HepG2 (cell line): ENCODE results near the gene FAM131A. TPM values are rescaled to one million over a fixed set of nuclear protein-coding genes. Genes with fewer than 3 reads are reported as not detected.

Source experiments
- ARID3A ChIP-seq: IDR thresholded peaks from 2 replicates; pipeline ENCODE4 v1.6.1; 2012; ENCODE audit warnings: low read depth, low read length, improper control_type of control experiment
- ATF1 ChIP-seq: IDR thresholded peaks from 2 replicates; pipeline ENCODE4 v1.6.1; 2016; ENCODE audit warnings: mild to moderate bottlenecking, control low read depth
- IKZF5 ChIP-seq: IDR thresholded peaks from 2 replicates; pipeline ENCODE4 v1.6.1; 2018; ENCODE audit warnings: missing genetic modification reagents, mild to moderate bottlenecking, missing compliant biosample characterization
- JUN ChIP-seq: sonication (generic); formaldehyde crosslinking; IDR thresholded peaks from 2 replicates; pipeline ENCODE4 v1.4.0; 2020; ENCODE audit warnings: mild to moderate bottlenecking, missing genetic modification reagents
- KDM5A ChIP-seq: fragments of 200-600 bp; sonication (generic); IDR thresholded peaks from 2 replicates; pipeline ENCODE4 v1.7.0; 2018; ENCODE audit warnings: antibody characterized with exemption, mild to moderate bottlenecking, low read length, borderline replicate concordance
- NCOR1 ChIP-seq: fragments of 200-600 bp; sonication (generic); IDR thresholded peaks from 2 replicates; pipeline ENCODE4 v1.7.0; 2017; ENCODE audit warnings: antibody characterized with exemption, low read length, borderline replicate concordance
- NFATC3 ChIP-seq: sonication (generic); formaldehyde crosslinking; IDR thresholded peaks from 2 replicates; pipeline ENCODE4 v1.5.1; 2020; ENCODE audit warnings: mild to moderate bottlenecking, missing genetic modification reagents
- SALL1 ChIP-seq: sonication (generic); formaldehyde crosslinking; IDR thresholded peaks from 2 replicates; pipeline ENCODE4 v1.8.0; 2022; ENCODE audit warnings: mild to moderate bottlenecking, missing genetic modification reagents
- SMAD3 ChIP-seq: sonication (generic); formaldehyde crosslinking; IDR thresholded peaks from 2 replicates; pipeline ENCODE4 v1.4.0; 2020; ENCODE audit warnings: missing genetic modification reagents
- SSRP1 ChIP-seq: IDR thresholded peaks from 2 replicates; pipeline ENCODE4 v1.6.1; 2016; ENCODE audit warnings: control low read depth
- STAT6 ChIP-seq: sonication (generic); formaldehyde crosslinking; IDR thresholded peaks from 2 replicates; pipeline ENCODE4 v1.4.0; 2020; ENCODE audit warnings: missing genetic modification reagents, mild to moderate bottlenecking, borderline replicate concordance
- THAP11 ChIP-seq: IDR thresholded peaks from 2 replicates; pipeline ENCODE4 v1.6.1; 2016; ENCODE audit warnings: missing biosample characterization, missing genetic modification reagents
- ZBTB14 ChIP-seq: sonication (generic); formaldehyde crosslinking; IDR thresholded peaks from 2 replicates; pipeline ENCODE4 v1.4.0; 2020; ENCODE audit warnings: missing genetic modification reagents
- ZBTB34 ChIP-seq: sonication (generic); formaldehyde crosslinking; IDR thresholded peaks from 2 replicates; pipeline ENCODE4 v1.8.0; 2022; ENCODE audit warnings: mild to moderate bottlenecking, missing genetic modification reagents
- ZFP91 ChIP-seq: sonication (generic); formaldehyde crosslinking; IDR thresholded peaks from 2 replicates; pipeline ENCODE4 v1.9.0; 2022; ENCODE audit warnings: missing genetic modification reagents, mild to moderate bottlenecking, borderline replicate concordance
- ZNF225 ChIP-seq: sonication (generic); formaldehyde crosslinking; IDR thresholded peaks from 2 replicates; pipeline ENCODE4 v1.4.0; 2020; ENCODE audit warnings: mild to moderate bottlenecking, missing genetic modification reagents
- ZNF326 ChIP-seq: sonication (generic); formaldehyde crosslinking; IDR thresholded peaks from 2 replicates; pipeline ENCODE4 v1.4.0; 2020; ENCODE audit warnings: missing genetic modification reagents, borderline replicate concordance
- ZNF335 ChIP-seq: sonication (generic); formaldehyde crosslinking; IDR thresholded peaks from 2 replicates; pipeline ENCODE4 v1.4.0; 2020; ENCODE audit warnings: missing genetic modification reagents
- ZNF430 ChIP-seq: sonication (generic); formaldehyde crosslinking; IDR thresholded peaks from 2 replicates; pipeline ENCODE4 v1.9.0; 2021; ENCODE audit warnings: mild to moderate bottlenecking, missing genetic modification reagents
- ZNF879 ChIP-seq: sonication (generic); formaldehyde crosslinking; IDR thresholded peaks from 2 replicates; pipeline ENCODE4 v1.8.1; 2023; ENCODE audit warnings: missing genetic modification reagents
- polyA plus RNA-seq, 8 experiments: library from polyadenylated mRNA; depleted of rRNA in 3 of 8; stranded (reverse) in 7 of 8; unstranded in 1 of 8; fragments of >200 nt; fragmentation: Illumina TruSeq in 4 of 8; extraction: Trizol in 4 of 8; gene quantifications; 2 replicates each; pipeline versions ENCODE4 v1.2.1 to v1.2.3, GENCODE V29; 2011 to 2016; ENCODE audit warnings: low read depth in 4 of 8, missing spikeins in 1 of 8, mixed read lengths in 1 of 8; ENCODE audit not compliant: insufficient read depth in 1 of 8
- total RNA-seq, 5 experiments: library from RNA; depleted of rRNA; stranded (reverse); fragments of >200 nt; fragmentation: Illumina TruSeq; extraction: Trizol; gene quantifications; 2 replicates each; pipeline ENCODE4 v1.2.3, GENCODE V29; 2016; ENCODE audit warnings: low read depth in 1 of 5

FAM131A gene
- total and polyA plus RNA-seq, 2 of the 13 experiments (the other 11 are each of a cell fraction or from before 2014, with no cell fraction given): 9.2 to 9.3 TPM

- TF ChIP-seq NCOR1 (no peak), SSRP1 (CRISPR knock-in tag) (no peak), ZBTB34 (CRISPR knock-in tag) (no peak), ZNF335 (no peak), ZNF430 (0 out of 2 replicates have a peak, but pooled peaks have one; percentile 16), JUN (CRISPR knock-in tag) (no peak), STAT6 (CRISPR knock-in tag) (no peak), SMAD3 (CRISPR knock-in tag) (no peak), IKZF5 (no peak), ZNF879 (CRISPR knock-in tag) (no peak), ZNF225 (CRISPR knock-in tag) (no peak), ZNF326 (CRISPR knock-in tag) (no peak), SALL1 (CRISPR knock-in tag) (peak; percentile 48), THAP11 (CRISPR knock-in tag) (peak; percentile 97), NFATC3 (CRISPR knock-in tag) (no peak), ZFP91 (peak; percentile 64; the same call in 1 of the 2 replicates), ARID3A (no peak), KDM5A (no peak; the same call in 1 of the 2 replicates), ATF1 (CRISPR knock-in tag) (no peak), ZBTB14 (CRISPR knock-in tag) (no peak)
These were observed 627 bp upstream of the FAM131A start (continued) for GRCh38 chr3:184336547-184337398.
